Neural progenitor cell (in vitro differentiated cells): ENCODE results near the gene SKAP2.

Experiments
- EZH2 ChIP-seq: fragments of 200-600 bp; sonication (generic); IDR thresholded peaks from 2 replicates; pipeline ENCODE4 v1.6.1; 2017; ENCODE audit warnings: antibody characterized with exemption, mild to moderate bottlenecking, moderate library complexity
- EZH2phosphoT487 ChIP-seq: fragments of 200-600 bp; sonication (generic); IDR thresholded peaks from 2 replicates; pipeline ENCODE4 v1.6.1; 2017; ENCODE audit warnings: antibody characterized with exemption
- TF ChIP-seq, protein P1 (sequence below): fragments of 200-600 bp; sonication (generic); IDR thresholded peaks from 2 replicates; pipeline ENCODE4 v1.5.1; 2017; ENCODE audit warnings: antibody characterized with exemption, mild to moderate bottlenecking

DNA sequence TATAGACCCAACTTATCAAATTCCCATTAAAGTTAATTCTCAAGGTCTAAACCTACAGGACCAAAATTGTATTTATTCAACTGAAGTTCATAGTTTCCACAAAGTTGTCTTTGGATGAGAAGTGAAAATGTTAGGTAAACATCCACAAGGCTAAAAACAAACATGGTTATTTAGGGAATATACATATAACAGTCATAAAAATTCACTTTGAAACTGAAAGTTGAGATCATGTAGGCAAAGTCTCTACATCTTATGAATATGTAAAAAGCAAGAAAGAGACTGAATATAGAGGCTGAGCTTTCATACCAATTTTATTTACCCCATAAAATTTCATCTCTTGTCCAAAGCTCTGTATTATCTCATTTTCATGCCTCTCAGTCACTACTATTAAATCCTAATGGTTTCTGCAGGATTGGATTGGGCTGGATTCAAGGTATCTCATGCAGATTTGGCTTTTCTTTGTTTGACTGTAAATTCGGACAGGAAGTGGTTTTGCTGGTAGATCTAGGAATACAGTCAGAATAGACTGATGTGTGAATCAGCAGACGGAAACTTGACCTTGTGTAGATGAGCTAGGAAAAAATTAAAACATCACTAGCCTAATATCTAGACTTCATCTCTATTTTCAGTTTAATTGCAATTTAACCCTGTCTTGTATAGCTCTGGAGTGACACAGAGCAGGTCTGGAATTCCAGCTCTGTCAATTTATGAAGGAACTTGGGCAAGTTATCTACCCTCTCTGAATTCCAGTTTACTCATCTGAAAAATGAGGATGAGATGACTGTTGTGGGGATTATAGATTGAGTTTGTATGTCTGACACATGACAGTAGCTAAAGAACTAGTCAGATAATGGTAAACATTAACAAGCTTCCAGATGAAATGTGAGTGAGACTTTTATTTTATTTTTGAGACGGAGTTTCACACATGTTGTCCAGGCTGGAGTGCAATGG, 27.3 kb upstream of the SKAP2 start:
- TF ChIP-seq, protein P1, sequence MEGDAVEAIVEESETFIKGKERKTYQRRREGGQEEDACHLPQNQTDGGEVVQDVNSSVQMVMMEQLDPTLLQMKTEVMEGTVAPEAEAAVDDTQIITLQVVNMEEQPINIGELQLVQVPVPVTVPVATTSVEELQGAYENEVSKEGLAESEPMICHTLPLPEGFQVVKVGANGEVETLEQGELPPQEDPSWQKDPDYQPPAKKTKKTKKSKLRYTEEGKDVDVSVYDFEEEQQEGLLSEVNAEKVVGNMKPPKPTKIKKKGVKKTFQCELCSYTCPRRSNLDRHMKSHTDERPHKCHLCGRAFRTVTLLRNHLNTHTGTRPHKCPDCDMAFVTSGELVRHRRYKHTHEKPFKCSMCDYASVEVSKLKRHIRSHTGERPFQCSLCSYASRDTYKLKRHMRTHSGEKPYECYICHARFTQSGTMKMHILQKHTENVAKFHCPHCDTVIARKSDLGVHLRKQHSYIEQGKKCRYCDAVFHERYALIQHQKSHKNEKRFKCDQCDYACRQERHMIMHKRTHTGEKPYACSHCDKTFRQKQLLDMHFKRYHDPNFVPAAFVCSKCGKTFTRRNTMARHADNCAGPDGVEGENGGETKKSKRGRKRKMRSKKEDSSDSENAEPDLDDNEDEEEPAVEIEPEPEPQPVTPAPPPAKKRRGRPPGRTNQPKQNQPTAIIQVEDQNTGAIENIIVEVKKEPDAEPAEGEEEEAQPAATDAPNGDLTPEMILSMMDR = no peak
- TF ChIP-seq EZH2 (no peak), EZH2phosphoT487 (no peak)
